Neural progenitor cell (in vitro differentiated cells): Measurements from ENCODE around the gene UBE2I. TPM values are rescaled to one million over a fixed set of nuclear protein-coding genes. Genes with fewer than 3 reads are reported as not detected.
"Not testable (repeated sequence)": the region's sequence is repeated elsewhere in the genome, so short reads cannot be mapped to it uniquely, and the experiment has no call there.

Experiments
- DNase-seq: peaks from one replicate; pipeline ENCODE4 v3.0.0-alpha.2; 2016; ENCODE audit warnings: low spot score
- H2AFZ ChIP-seq: fragments of 200-600 bp; sonication (generic); replicated peaks from 2 replicates; pipeline ENCODE4 v1.6.1; 2016; ENCODE audit warnings: antibody characterized with exemption
- H3F3A ChIP-seq: fragments of 200-600 bp; sonication (generic); 2 replicates; pipeline ENCODE4 v1.6.1; 2016; ENCODE audit warnings: antibody characterized with exemption, low read depth
- H3K27ac ChIP-seq: fragments of 200-600 bp; sonication (generic); 2 replicates; pipeline ENCODE4 v1.5.1; 2016; ENCODE audit warnings: mild to moderate bottlenecking
- H3K27me3 ChIP-seq: fragments of 200-600 bp; sonication (generic); 2 replicates; pipeline ENCODE4 v1.6.1; 2016; ENCODE audit warnings: mild to moderate bottlenecking, moderate library complexity
- H3K36me3 ChIP-seq: fragments of 200-600 bp; sonication (generic); 2 replicates; pipeline ENCODE4 v1.5.1; 2016
- H3K4me1 ChIP-seq: fragments of 200-600 bp; sonication (generic); 2 replicates; pipeline ENCODE4 v1.6.1; 2016; ENCODE audit warnings: mixed run types
- H3K4me2 ChIP-seq: fragments of 200-600 bp; sonication (generic); 2 replicates; pipeline ENCODE4 v1.6.1; 2016
- H3K4me3 ChIP-seq: fragments of 200-600 bp; sonication (generic); 2 replicates; pipeline ENCODE4 v1.5.1; 2016
- H3K79me2 ChIP-seq: fragments of 200-600 bp; sonication (generic); 2 replicates; pipeline ENCODE4 v1.6.1; 2016; ENCODE audit warnings: low read depth
- H3K9ac ChIP-seq: fragments of 200-600 bp; sonication (generic); 2 replicates; pipeline ENCODE4 v1.6.1; 2016
- H3K9me3 ChIP-seq: fragments of 200-600 bp; sonication (generic); 2 replicates; pipeline ENCODE4 v1.5.1; 2016; ENCODE audit warnings: low read depth
- H4K20me1 ChIP-seq: fragments of 200-600 bp; sonication (generic); 2 replicates; pipeline ENCODE4 v1.6.1; 2016; ENCODE audit warnings: low read depth
- H3K27ac Mint-ChIP-seq: 3 replicates; pipeline ENCODE4 v1.8.0; 2021; ENCODE audit warnings: mixed read lengths
- H3K27me3 Mint-ChIP-seq: 2 replicates; pipeline ENCODE4 v1.8.0; 2022; ENCODE audit warnings: low read depth, mild to moderate bottlenecking, inconsistent platforms, moderate library complexity, mixed read lengths; ENCODE audit not compliant: insufficient read depth
- H3K36me3 Mint-ChIP-seq: 3 replicates; pipeline ENCODE4 v1.8.0; 2021; ENCODE audit warnings: mixed read lengths
- H3K4me1 Mint-ChIP-seq: 3 replicates; pipeline ENCODE4 v1.8.0; 2021; ENCODE audit warnings: mixed read lengths
- H3K4me3 Mint-ChIP-seq: 3 replicates; pipeline ENCODE4 v1.8.0; 2021; ENCODE audit warnings: mild to moderate bottlenecking, moderate library complexity, mixed read lengths
- H3K9me3 Mint-ChIP-seq: 3 replicates; pipeline ENCODE4 v1.8.0; 2020; ENCODE audit warnings: mixed read lengths
- EZH2 ChIP-seq: fragments of 200-600 bp; sonication (generic); IDR thresholded peaks from 2 replicates; pipeline ENCODE4 v1.6.1; 2017; ENCODE audit warnings: antibody characterized with exemption, mild to moderate bottlenecking, moderate library complexity
- EZH2phosphoT487 ChIP-seq: fragments of 200-600 bp; sonication (generic); IDR thresholded peaks from 2 replicates; pipeline ENCODE4 v1.6.1; 2017; ENCODE audit warnings: antibody characterized with exemption
- total RNA-seq: library from RNA; depleted of rRNA; stranded (reverse); fragments of >200 nt; gene quantifications from 2 replicates; pipeline ENCODE4 v1.2.3, GENCODE V29; 2015; ENCODE audit warnings: low replicate concordance
- TF ChIP-seq, protein P1 (sequence below): fragments of 200-600 bp; sonication (generic); IDR thresholded peaks from 2 replicates; pipeline ENCODE4 v1.5.1; 2017; ENCODE audit warnings: antibody characterized with exemption, mild to moderate bottlenecking

Gene UBE2I
- total RNA-seq, 1 donor from 2014 or later: 239 TPM

- Histone ChIP-seq H3K36me3 (no peaks in the 10 kb centered on the region), H3K4me2 (no peak overlapping the region), H3K27ac (no peak overlapping the region), H3K79me2 (no peaks in the 10 kb centered on the region), H3F3A (peaks cover 10% of the 10 kb centered on the region), H2AFZ (no peak overlapping the region), H3K27me3 (peaks cover 16% of the 10 kb centered on the region), H3K9ac (no peak overlapping the region), H3K9me3 (no peaks in the 10 kb centered on the region), H3K4me1 (no peaks in the 10 kb centered on the region), H3K4me3 (no peak overlapping the region), H4K20me1 (no peaks in the 10 kb centered on the region)
- Mint-ChIP-seq H3K36me3 (no peaks in the 10 kb centered on the region), H3K4me3 (no peak overlapping the region), H3K27ac (no peak overlapping the region), H3K27me3 (peaks cover 30% of the 10 kb centered on the region), H3K9me3 (peaks cover 6% of the 10 kb centered on the region), H3K4me1 (no peaks in the 10 kb centered on the region)
- no peak for TF ChIP-seq EZH2
- TF ChIP-seq EZH2phosphoT487: no peak
- TF ChIP-seq, protein P1, sequence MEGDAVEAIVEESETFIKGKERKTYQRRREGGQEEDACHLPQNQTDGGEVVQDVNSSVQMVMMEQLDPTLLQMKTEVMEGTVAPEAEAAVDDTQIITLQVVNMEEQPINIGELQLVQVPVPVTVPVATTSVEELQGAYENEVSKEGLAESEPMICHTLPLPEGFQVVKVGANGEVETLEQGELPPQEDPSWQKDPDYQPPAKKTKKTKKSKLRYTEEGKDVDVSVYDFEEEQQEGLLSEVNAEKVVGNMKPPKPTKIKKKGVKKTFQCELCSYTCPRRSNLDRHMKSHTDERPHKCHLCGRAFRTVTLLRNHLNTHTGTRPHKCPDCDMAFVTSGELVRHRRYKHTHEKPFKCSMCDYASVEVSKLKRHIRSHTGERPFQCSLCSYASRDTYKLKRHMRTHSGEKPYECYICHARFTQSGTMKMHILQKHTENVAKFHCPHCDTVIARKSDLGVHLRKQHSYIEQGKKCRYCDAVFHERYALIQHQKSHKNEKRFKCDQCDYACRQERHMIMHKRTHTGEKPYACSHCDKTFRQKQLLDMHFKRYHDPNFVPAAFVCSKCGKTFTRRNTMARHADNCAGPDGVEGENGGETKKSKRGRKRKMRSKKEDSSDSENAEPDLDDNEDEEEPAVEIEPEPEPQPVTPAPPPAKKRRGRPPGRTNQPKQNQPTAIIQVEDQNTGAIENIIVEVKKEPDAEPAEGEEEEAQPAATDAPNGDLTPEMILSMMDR: no peak
- no peak for DNase-seq
These were observed 43.6 kb upstream of the UBE2I start for GRCh38 chr16:1265826-1266225.

- DNase-seq, H3K27ac ChIP-seq, H4K20me1 ChIP-seq, H3K27ac Mint-ChIP-seq, H3K27me3 ChIP-seq, H3K4me2 ChIP-seq, H3K79me2 ChIP-seq, H3K36me3 Mint-ChIP-seq, H3K4me1 Mint-ChIP-seq, H3F3A ChIP-seq, H3K9me3 ChIP-seq, H3K9ac ChIP-seq, H3K4me3 Mint-ChIP-seq, H3K4me3 ChIP-seq, H3K9me3 Mint-ChIP-seq, H3K36me3 ChIP-seq, H2AFZ ChIP-seq, H3K4me1 ChIP-seq: not testable (repeated sequence)
- H3K27me3 Mint-ChIP-seq: peaks cover 22% of the 10 kb centered on the region
These were observed 40.0 kb upstream of the UBE2I start for GRCh38 chr16:1269418-1269817.

DNA sequence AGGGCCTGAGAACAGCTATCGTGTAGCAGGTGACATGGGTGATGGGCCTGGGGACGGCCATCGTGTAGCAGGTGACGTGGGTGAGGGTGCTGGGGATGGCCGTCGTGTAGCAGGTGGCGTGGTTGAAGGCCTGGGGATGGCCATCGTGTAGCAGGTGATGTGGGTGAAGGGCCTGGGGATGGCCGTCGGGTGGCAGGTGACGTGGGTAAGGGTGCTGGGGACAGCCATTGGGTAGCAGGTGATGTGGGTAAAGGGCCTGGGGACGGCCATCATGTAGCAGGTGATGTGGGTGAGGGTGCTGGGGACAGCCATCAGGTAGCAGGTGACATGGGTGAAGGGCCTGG, 38.1 kb upstream of the UBE2I start:
- H3K9ac ChIP-seq: no peak overlapping the region
- H3K9me3 ChIP-seq: no peaks in the 10 kb centered on the region
- H3K27ac ChIP-seq: no peak overlapping the region
- DNase-seq: no peak
- H3K36me3 Mint-ChIP-seq: no peaks in the 10 kb centered on the region
- no peaks in the 10 kb centered on the region for H3K36me3 ChIP-seq
- H3K4me1 ChIP-seq: no peaks in the 10 kb centered on the region
- H3K4me3 ChIP-seq: no peak overlapping the region
- H3K27me3 ChIP-seq: no peaks in the 10 kb centered on the region
- peaks cover 20% of the 10 kb centered on the region for H3K27me3 Mint-ChIP-seq
- H4K20me1 ChIP-seq: no peaks in the 10 kb centered on the region
- no peaks in the 10 kb centered on the region for H3K4me1 Mint-ChIP-seq
- H3K4me3 Mint-ChIP-seq: no peak overlapping the region
- H2AFZ ChIP-seq: no peak overlapping the region
- peaks cover 4% of the 10 kb centered on the region for H3K9me3 Mint-ChIP-seq
- H3K27ac Mint-ChIP-seq: no peak overlapping the region
- H3K4me2 ChIP-seq: no peak overlapping the region
- H3K79me2 ChIP-seq: no peaks in the 10 kb centered on the region
- no peaks in the 10 kb centered on the region for H3F3A ChIP-seq
- TF ChIP-seq EZH2phosphoT487 (no peak), EZH2 (no peak)
- TF ChIP-seq, protein P1: no peak

DNA sequence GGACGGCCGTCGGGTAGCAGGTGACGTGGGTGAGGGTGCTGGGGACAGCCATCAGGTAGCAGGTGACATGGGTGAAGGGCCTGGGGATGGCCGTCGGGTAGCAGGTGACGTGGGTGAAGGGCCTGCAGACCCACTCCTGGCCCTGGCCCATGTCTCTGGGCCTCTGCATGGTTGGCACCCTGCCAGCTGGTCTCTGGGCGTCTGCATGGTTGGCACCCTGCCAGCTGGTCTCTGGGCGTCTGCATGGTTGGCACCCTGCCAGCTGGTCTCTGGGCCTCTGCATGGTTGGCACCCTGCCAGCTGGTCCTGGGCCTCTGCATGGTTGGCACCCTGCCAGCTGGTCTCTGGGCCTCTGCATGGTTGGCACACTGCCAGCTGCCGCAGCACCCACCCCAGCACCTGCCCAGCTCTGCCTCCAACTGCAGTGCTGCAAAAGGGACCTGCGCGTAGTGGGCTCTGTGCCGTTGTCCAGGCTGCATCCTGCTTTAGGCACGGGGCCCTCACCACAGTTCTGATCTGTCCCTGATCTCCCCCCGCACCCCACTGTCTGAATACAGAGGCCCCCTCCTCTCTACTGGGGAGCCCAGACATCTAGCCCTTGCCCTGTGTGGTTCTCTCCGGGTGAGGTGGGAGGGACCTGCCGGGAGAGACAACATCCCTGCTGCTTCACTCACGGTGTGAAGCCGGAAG, 37.6 kb upstream of the UBE2I start:
- H3K36me3 Mint-ChIP-seq, H3K79me2 ChIP-seq: not testable (repeated sequence)

More for the DNA sequence above, 37.6 kb upstream of the UBE2I start:
- not testable (repeated sequence) for H3K9me3 Mint-ChIP-seq, H3K27me3 ChIP-seq, H3K27ac ChIP-seq, H3K4me1 Mint-ChIP-seq, H3K9me3 ChIP-seq, H3F3A ChIP-seq, H3K27ac Mint-ChIP-seq, H3K4me1 ChIP-seq, H3K4me3 Mint-ChIP-seq, H2AFZ ChIP-seq, H3K4me2 ChIP-seq, H4K20me1 ChIP-seq, H3K4me3 ChIP-seq, H3K9ac ChIP-seq, DNase-seq, H3K36me3 ChIP-seq
- peaks cover 19% of the 10 kb centered on the region for H3K27me3 Mint-ChIP-seq
